H1 (cell line): ENCODE results near the gene PLAA. TPM values are rescaled to one million over a fixed set of nuclear protein-coding genes. Genes with fewer than 3 reads are reported as not detected.

Source experiments
- CTCF ChIA-PET: fragments of 300-600 bp; sonication (Branson Sonifier 250); formaldehyde crosslinking; loops from one replicate; lab custom pipeline; 2021; ENCODE audit not compliant: partially characterized antibody; lab: Charles Lee
- POLR2A ChIA-PET: fragments of 300-600 bp; sonication (Branson Sonifier 250); formaldehyde crosslinking; loops from one replicate; lab custom pipeline; 2021; ENCODE audit warnings: inconsistent platforms; ENCODE audit not compliant: partially characterized antibody; lab: Charles Lee
- DNase-seq, 2 experiments: peaks; one replicate each; pipeline versions ENCODE4 v3.0.0 to v3.0.0-alpha.2; 2010 to 2022; ENCODE audit warnings: low spot score in 2 of 2, low read depth in 1 of 2, mixed read lengths in 1 of 2
- FAIRE-seq: peaks from 2 replicates; lab custom pipeline; 2011; peaks lifted over from hg19 to GRCh38; lab: Jason Lieb, UNC
- H2AFZ ChIP-seq: 2 replicates; pipeline ENCODE4 v1.8.1; 2012; ENCODE audit warnings: low read length, inconsistent platforms
- H2AK5ac ChIP-seq: 2 replicates; pipeline ENCODE4 v1.6.1; 2013; ENCODE audit warnings: low read depth, low read length
- H2BK120ac ChIP-seq: replicated peaks from 2 replicates; pipeline ENCODE3; 2013; ENCODE audit warnings: low read depth, low read length, inconsistent platforms
- H2BK12ac ChIP-seq: 2 replicates; pipeline ENCODE4 v1.6.1; 2013; ENCODE audit warnings: low read depth, low read length
- H2BK15ac ChIP-seq: 2 replicates; pipeline ENCODE4 v1.6.1; 2013; ENCODE audit warnings: low read length
- H2BK20ac ChIP-seq: 2 replicates; pipeline ENCODE4 v1.6.1; 2013; ENCODE audit warnings: low read length
- H2BK5ac ChIP-seq: 2 replicates; pipeline ENCODE4 v1.6.1; 2013; ENCODE audit warnings: low read depth, low read length
- H3K14ac ChIP-seq: 2 replicates; pipeline ENCODE4 v1.6.1; 2013; ENCODE audit warnings: inconsistent platforms; ENCODE audit not compliant: insufficient read length
- H3K18ac ChIP-seq: 2 replicates; pipeline ENCODE4 v1.6.1; 2013; ENCODE audit warnings: low read length; ENCODE audit errors: extremely low read depth
- H3K23ac ChIP-seq: 2 replicates; pipeline ENCODE4 v1.6.1; 2013; ENCODE audit warnings: inconsistent platforms; ENCODE audit not compliant: insufficient read length
- H3K23me2 ChIP-seq: 2 replicates; pipeline ENCODE4 v1.6.1; 2013; ENCODE audit warnings: low read depth, low read length
- H3K27ac ChIP-seq: 2 replicates; pipeline ENCODE4 v1.6.1; 2011; ENCODE audit warnings: low read depth, low read length, inconsistent platforms
- H3K27me3 ChIP-seq, 4 experiments: replicated peaks in 1 of 4; 1 replicate in 1 of 4; 2 replicates in 3 of 4; pipeline versions ENCODE4 v1.6.1 to v1.8.1; 2011 to 2013; ENCODE audit warnings: low read length in 3 of 4, mild to moderate bottlenecking in 3 of 4, inconsistent platforms in 2 of 4, mixed read lengths in 2 of 4, moderate library complexity in 1 of 4; ENCODE audit not compliant: control insufficient read depth in 3 of 4, insufficient read depth in 3 of 4; ENCODE audit errors: extremely low read depth in 1 of 4
- H3K36me3 ChIP-seq, 4 experiments: 2 replicates each; pipeline versions ENCODE4 v1.6.1 to v1.8.1; 2011 to 2013; ENCODE audit warnings: mild to moderate bottlenecking in 4 of 4, low read length in 3 of 4, moderate library complexity in 2 of 4, control low read depth in 1 of 4, inconsistent platforms in 1 of 4; ENCODE audit not compliant: insufficient read depth in 4 of 4, control insufficient read depth in 2 of 4
- H3K4ac ChIP-seq: replicated peaks from 2 replicates; pipeline ENCODE3; 2013; ENCODE audit warnings: low read length, low read depth, mixed read lengths, inconsistent platforms; ENCODE audit not compliant: insufficient read length
- H3K4me1 ChIP-seq, 4 experiments: replicated peaks in 1 of 4; 1 replicate in 1 of 4; 2 replicates in 3 of 4; pipeline versions ENCODE4 v1.6.1 to v1.8.1; 2011 to 2013; ENCODE audit warnings: low read length in 3 of 4, inconsistent platforms in 2 of 4, mixed read lengths in 1 of 4; ENCODE audit not compliant: insufficient read depth in 4 of 4, control insufficient read depth in 3 of 4
- H3K4me2 ChIP-seq, 2 experiments: 2 replicates each; pipeline versions ENCODE4 v1.6.1 to v1.8.1; 2011 to 2013; ENCODE audit warnings: low read depth in 2 of 2, low read length in 2 of 2, control low read depth in 1 of 2, inconsistent platforms in 1 of 2, mild to moderate bottlenecking in 1 of 2; ENCODE audit not compliant: insufficient read depth in 1 of 2
- H3K4me3 ChIP-seq, 4 experiments: fragments of 200-600, 300-600 bp in 1 of 4; sonication (generic), shearing (Covaris generic), sonication (Bioruptor Twin) in 1 of 4; 2 replicates each; pipeline versions ENCODE4 v1.5.1 to v1.8.1; 2011 to 2016; ENCODE audit warnings: low read length in 4 of 4, low read depth in 3 of 4, control low read depth in 2 of 4, inconsistent platforms in 2 of 4, mild to moderate bottlenecking in 2 of 4, mixed read lengths in 1 of 4, moderate library complexity in 1 of 4; ENCODE audit not compliant: insufficient read depth in 2 of 4; ENCODE audit errors: extremely low read depth in 1 of 4
- H3K56ac ChIP-seq: replicated peaks from 2 replicates; pipeline ENCODE3; 2013; ENCODE audit warnings: low read depth, mild to moderate bottlenecking, mixed read lengths, low read length, inconsistent platforms; ENCODE audit not compliant: insufficient read length
- H3K79me1 ChIP-seq: 2 replicates; pipeline ENCODE4 v1.6.1; 2013; ENCODE audit warnings: low read depth, low read length, control low read depth
- H3K79me2 ChIP-seq, 2 experiments: 2 replicates each; pipeline versions ENCODE4 v1.6.1 to v1.8.1; 2012 to 2013; ENCODE audit warnings: low read length in 2 of 2, mild to moderate bottlenecking in 2 of 2, inconsistent platforms in 1 of 2; ENCODE audit not compliant: insufficient read depth in 2 of 2, control insufficient read depth in 1 of 2
- H3K9ac ChIP-seq, 4 experiments: replicated peaks in 1 of 4; 1 replicate in 1 of 4; 2 replicates in 3 of 4; pipeline versions ENCODE4 v1.6.1 to v1.8.1; 2011 to 2013; ENCODE audit warnings: low read depth in 3 of 4, low read length in 3 of 4, control low read depth in 2 of 4, mild to moderate bottlenecking in 2 of 4, moderate library complexity in 2 of 4, inconsistent platforms in 1 of 4; ENCODE audit errors: extremely low read depth in 1 of 4
- H3K9me3 ChIP-seq, 2 experiments: 2 replicates each; pipeline versions ENCODE4 v1.6.1 to v1.8.1; 2012 to 2013; ENCODE audit warnings: mild to moderate bottlenecking in 2 of 2, moderate library complexity in 2 of 2, control low read depth in 1 of 2, inconsistent platforms in 1 of 2, low read depth in 1 of 2, low read length in 1 of 2, mixed read lengths in 1 of 2; ENCODE audit not compliant: insufficient read depth in 2 of 2
- H4K20me1 ChIP-seq, 2 experiments: replicated peaks in 1 of 2; 2 replicates each; pipeline versions ENCODE3 to v1.8.1; 2011 to 2013; ENCODE audit warnings: inconsistent platforms in 2 of 2, low read length in 2 of 2, mild to moderate bottlenecking in 1 of 2; ENCODE audit not compliant: insufficient read depth in 2 of 2, control insufficient read depth in 1 of 2
- H4K5ac ChIP-seq: 2 replicates; pipeline ENCODE4 v1.6.1; 2013; ENCODE audit warnings: low read length, low read depth, mixed read lengths, inconsistent platforms; ENCODE audit not compliant: insufficient read length
- H4K8ac ChIP-seq: 2 replicates; pipeline ENCODE4 v1.8.0; 2013; ENCODE audit warnings: mild to moderate bottlenecking, moderate library complexity, low read length, inconsistent platforms; ENCODE audit not compliant: insufficient read depth; ENCODE audit errors: extremely low read depth
- H4K91ac ChIP-seq: replicated peaks from 2 replicates; pipeline ENCODE3; 2013; ENCODE audit warnings: low read length, mixed read lengths, inconsistent platforms; ENCODE audit not compliant: insufficient read length
- BCL11A ChIP-seq, 2 experiments: IDR thresholded peaks; one replicate each; pipeline ENCODE4 v1.6.1; 2011; ENCODE audit warnings: low read depth in 2 of 2, low read length in 2 of 2, mild to moderate bottlenecking in 2 of 2
- CBX5 ChIP-seq: fragments of 300-800, 300-1000 bp; sonication (generic); IDR thresholded peaks from 2 replicates; pipeline ENCODE4 v1.7.1; 2016; ENCODE audit warnings: antibody characterized with exemption, low read length, low read depth
- CREB1 ChIP-seq: IDR thresholded peaks from 2 replicates; pipeline ENCODE4 v1.6.1; 2012; ENCODE audit warnings: inconsistent platforms
- JUND ChIP-seq: IDR thresholded peaks from 2 replicates; pipeline ENCODE4 v1.6.1; 2011; ENCODE audit warnings: mild to moderate bottlenecking, improper control_type of control experiment, low read length
- KDM1A ChIP-seq: fragments of 200-600, 300-600 bp; sonication (generic); IDR thresholded peaks from 2 replicates; pipeline ENCODE4 v1.7.1; 2016; ENCODE audit warnings: mild to moderate bottlenecking, low read length, borderline replicate concordance
- MAFK ChIP-seq: IDR thresholded peaks from 2 replicates; pipeline ENCODE4 v1.6.1; 2012; ENCODE audit warnings: low read depth, mild to moderate bottlenecking, improper control_type of control experiment, low read length
- MAX ChIP-seq: IDR thresholded peaks from 2 replicates; pipeline ENCODE4 v1.6.1; 2012; ENCODE audit warnings: inconsistent platforms
- NRF1 ChIP-seq: IDR thresholded peaks from 2 replicates; pipeline ENCODE4 v1.6.1; 2011; ENCODE audit warnings: mild to moderate bottlenecking, low read depth, low read length, improper control_type of control experiment
- RBBP5 ChIP-seq: IDR thresholded peaks from 2 replicates; pipeline ENCODE4 v1.7.1; 2012; ENCODE audit warnings: low read depth, mild to moderate bottlenecking, inconsistent platforms, low read length, moderate library complexity, borderline replicate concordance
- SP2 ChIP-seq: IDR thresholded peaks from 2 replicates; pipeline ENCODE4 v1.6.1; 2012; ENCODE audit warnings: mild to moderate bottlenecking, low read length, inconsistent platforms
- TCF12 ChIP-seq: IDR thresholded peaks from 2 replicates; pipeline ENCODE4 v1.6.1; 2011; ENCODE audit warnings: low read depth, mild to moderate bottlenecking, low read length
- USF2 ChIP-seq: IDR thresholded peaks from 2 replicates; pipeline ENCODE4 v1.6.1; 2011; ENCODE audit warnings: low read length, improper control_type of control experiment
- WGBS, 2 experiments: shearing (Covaris generic) in 1 of 2; methylation state at CpG; one replicate each; pipeline versions ENCODE4 v1.1.6 to v1.1.7; 2013 to 2015; ENCODE audit warnings: low lambda C conversion rate in 2 of 2, mixed read lengths in 2 of 2, inconsistent platforms in 1 of 2, low coverage in 1 of 2, missing lambda C conversion rate in 1 of 2; ENCODE audit not compliant: insufficient replicate concordance in 2 of 2, insufficient coverage in 1 of 2, insufficient read length in 1 of 2; ENCODE audit errors: extremely low coverage in 1 of 2, missing lambda C conversion rate in 1 of 2; 5-methylcytosine and 5-hydroxymethylcytosine counted together
- polyA plus RNA-seq, 7 experiments: library from polyadenylated mRNA; depleted of rRNA in 3 of 7; stranded (reverse) in 5 of 7; unstranded in 2 of 7; fragments of >200 nt in 5 of 7; fragments of 200-250 nt in 2 of 7; gene quantifications; 1 replicate in 5 of 7; 2 replicates in 1 of 7; 4 replicates in 1 of 7; pipeline versions ENCODE4 v1.2.1 to v1.2.3, GENCODE V29; 2011 to 2013; ENCODE audit warnings: missing spikeins in 2 of 7, mixed read lengths in 2 of 7
- total RNA-seq: library from RNA; stranded (reverse); fragmentation: NEBNext Ultra II Directional; extraction: Animal tissue kit (Norgen Biotek cat#: 25700); gene quantifications from 2 replicates; pipeline ENCODE4 v1.2.1, GENCODE V29; 2021
- TF ChIP-seq, protein P1 (sequence below): IDR thresholded peaks from 2 replicates; pipeline ENCODE4 v1.6.1; 2012; ENCODE audit warnings: inconsistent platforms

The PLAA gene
- total and polyA plus RNA-seq, 2 of the 8 experiments (the other 6 are each of a cell fraction or from before 2014, with no cell fraction given), result 19.2 to 64.2 TPM

DNA sequence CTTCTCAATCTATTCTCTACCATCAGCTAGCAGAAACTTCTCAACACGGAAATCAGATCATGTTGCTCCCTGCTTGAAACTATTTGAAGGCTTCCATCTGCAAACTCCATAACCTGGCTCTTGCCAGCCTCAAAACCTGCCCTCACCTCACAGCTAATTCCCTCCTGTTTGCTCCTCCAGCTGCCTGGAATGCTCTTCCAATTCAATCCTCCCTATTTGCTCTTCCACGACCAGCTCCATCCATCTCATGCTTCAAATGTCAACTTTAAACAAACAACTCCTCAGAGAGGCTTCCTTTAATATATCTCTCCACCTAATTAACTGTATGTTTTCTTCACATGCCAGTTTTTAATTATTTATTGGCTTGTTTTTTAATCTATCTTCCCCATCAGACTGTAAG is 1.5 kb downstream of the PLAA start:
- ChIA-PET POLR2A (interaction anchor here (0.7 to 1.8 kb wide), 2 partner anchors 30 to 54 kb away, joined by 4 to 5 read pairs; no protein-coding TSS in a partner anchor), CTCF (interaction anchor here (0.7 to 1.1 kb wide), 3 partner anchors 9 to 54 kb away, joined by 3 read pairs; no protein-coding TSS in a partner anchor)
- Histone ChIP-seq H3K23me2 (peaks cover 5% of the 10 kb centered on the region), H3K79me2 (peaks cover 36 to 62% of the 10 kb centered on the region in 2 experiments), H2AFZ (no peak overlapping the region), H3K4me1 (peaks cover 0 to 2% (median under 1%) of the 10 kb centered on the region in 4 experiments; a peak in 4 of 7 replicates), H3K9me3 (no peaks in the 10 kb centered on the region), H3K4me2 (peak overlapping the region; percentile 71 to 82), H3K4ac (no peak overlapping the region), H3K36me3 (no peaks in the 10 kb centered on the region; a peak in 1 of 8 replicates), H3K56ac (no peak overlapping the region), H3K14ac (no peak overlapping the region), H4K91ac (no peak overlapping the region), H4K20me1 (peaks cover 0 to 4% of the 10 kb centered on the region in 2 experiments), H2BK20ac (no peak overlapping the region), H3K18ac (no peak overlapping the region), H2BK5ac (no peak overlapping the region), H2AK5ac (no peak overlapping the region), H3K23ac (no peak overlapping the region), H4K8ac (no peak overlapping the region), H2BK120ac (no peak overlapping the region), H3K27me3 (no peaks in the 10 kb centered on the region), H3K27ac (no peak overlapping the region), H3K79me1 (peaks cover 9% of the 10 kb centered on the region), H3K9ac (peak overlapping the region; percentile 38 to 85 (median 51); a peak in 6 of 7 replicates), H3K4me3 (peak overlapping the region; percentile 93 to 97 (median 96); a peak in 7 of 8 replicates), H2BK15ac (no peak overlapping the region), H4K5ac (no peak overlapping the region), H2BK12ac (no peak overlapping the region)
- FAIRE-seq, result no peak
- 39% methylated on average over 2 of the region's 2 CpGs; no CpG with 5 or more reads in 1 of the 2 experiments for WGBS, 2 experiments
- DNase-seq, result no peak
- no peak for TF ChIP-seq SP2
- TF ChIP-seq JUND, result no peak
- TF ChIP-seq MAX, result no peak
- TF ChIP-seq BCL11A (IDR thresholded peaks at IDR 0.05; ENCODE audit: low read depth in 2 of 2, low read length in 2 of 2), result no peak
- TF ChIP-seq CREB1, result no peak
- no peak for TF ChIP-seq KDM1A
- TF ChIP-seq USF2, result no peak
- TF ChIP-seq RBBP5, result no peak
- TF ChIP-seq TCF12, result no peak
- TF ChIP-seq CBX5, result no peak
- TF ChIP-seq, protein P1, sequence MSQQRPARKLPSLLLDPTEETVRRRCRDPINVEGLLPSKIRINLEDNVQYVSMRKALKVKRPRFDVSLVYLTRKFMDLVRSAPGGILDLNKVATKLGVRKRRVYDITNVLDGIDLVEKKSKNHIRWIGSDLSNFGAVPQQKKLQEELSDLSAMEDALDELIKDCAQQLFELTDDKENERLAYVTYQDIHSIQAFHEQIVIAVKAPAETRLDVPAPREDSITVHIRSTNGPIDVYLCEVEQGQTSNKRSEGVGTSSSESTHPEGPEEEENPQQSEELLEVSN, result no peak
- no peak for TF ChIP-seq NRF1
- no peak for TF ChIP-seq MAFK
